PC-3 (cell line): ENCODE results near the gene FAM136A. TPM values are rescaled to one million over a fixed set of nuclear protein-coding genes. Genes with fewer than 3 reads are reported as not detected.

Experiments used
- ATAC-seq: fragments of 200-7000 bp; cut with Tn5 transposase; 2 replicates; pipeline ENCODE4 v1.9.1; 2020; ENCODE audit warnings: mild to moderate bottlenecking, moderate library complexity
- BruUV-seq: library from RNA; stranded (reverse); fragments of 400-500 nt; replicated peaks from 2 replicates; lab custom pipeline; 2021; lab: Mats Ljungman, UMichigan
- CTCF ChIA-PET: fragments of 300-600 bp; sonication (Branson Sonifier 250); formaldehyde crosslinking; loops from one replicate; lab custom pipeline; 2022; ENCODE audit warnings: antibody characterized with exemption; lab: Charles Lee
- POLR2A ChIA-PET: fragments of 300-600 bp; sonication (Branson Sonifier 250); formaldehyde crosslinking; loops from one replicate; lab custom pipeline; 2022; ENCODE audit warnings: antibody characterized with exemption; ENCODE audit not compliant: unreplicated experiment; lab: Charles Lee
- DNase-seq: peaks from one replicate; pipeline ENCODE4 v3.0.0-alpha.2; 2015
- H2AFZ ChIP-seq: fragments of 300-600 bp; sonication (generic); 2 replicates; pipeline ENCODE4 v1.6.0; 2016; ENCODE audit warnings: antibody characterized with exemption, low read length
- H3F3A ChIP-seq: fragments of 300-600 bp; sonication (generic); one replicate; pipeline ENCODE4 v1.6.0; 2017; ENCODE audit warnings: antibody characterized with exemption, low read length, control low read depth, mild to moderate bottlenecking; ENCODE audit not compliant: unreplicated experiment
- H3K27ac ChIP-seq: fragments of 300-600 bp; sonication (generic); 2 replicates; pipeline ENCODE4 v1.5.1; 2016; ENCODE audit warnings: mild to moderate bottlenecking, low read length
- H3K27me3 ChIP-seq: fragments of 300-600 bp; sonication (generic); 2 replicates; pipeline ENCODE4 v1.6.1; 2016; ENCODE audit warnings: low read length, mixed read lengths
- H3K36me3 ChIP-seq: fragments of 300-600 bp; sonication (generic); 2 replicates; pipeline ENCODE4 v1.6.1; 2016; ENCODE audit warnings: low read depth, mixed run types, low read length, mixed read lengths
- H3K4me1 ChIP-seq: fragments of 300-600 bp; sonication (generic); 2 replicates; pipeline ENCODE4 v1.5.1; 2016; ENCODE audit warnings: low read length; ENCODE audit not compliant: insufficient read depth
- H3K4me2 ChIP-seq: fragments of 300-600 bp; sonication (generic); 2 replicates; pipeline ENCODE4 v1.6.0; 2016; ENCODE audit warnings: low read length
- H3K4me3 ChIP-seq: fragments of 300-600 bp; sonication (generic); 2 replicates; pipeline ENCODE4 v1.5.1; 2016; ENCODE audit warnings: mild to moderate bottlenecking, low read length, mixed read lengths
- H3K79me2 ChIP-seq: fragments of 300-600 bp; sonication (generic); 2 replicates; pipeline ENCODE4 v1.6.1; 2017; ENCODE audit warnings: low read length, mixed read lengths
- H3K9ac ChIP-seq: fragments of 300-600 bp; sonication (generic); 2 replicates; pipeline ENCODE4 v1.6.0; 2016; ENCODE audit warnings: mild to moderate bottlenecking, low read length
- H3K9me2 ChIP-seq: fragments of 300-600 bp; sonication (generic); replicated peaks from 2 replicates; pipeline ENCODE4 v1.6.1; 2016; ENCODE audit warnings: mixed run types, low read length, mixed read lengths
- H3K9me3 ChIP-seq: fragments of 300-600 bp; sonication (generic); 2 replicates; pipeline ENCODE4 v1.6.1; 2016; ENCODE audit warnings: low read length, mixed read lengths
- H4K20me1 ChIP-seq: fragments of 300-600 bp; sonication (generic); 2 replicates; pipeline ENCODE4 v1.6.1; 2016; ENCODE audit warnings: low read length, mixed read lengths
- CTCF ChIP-seq: fragments of 300-600 bp; sonication (generic); conservative IDR thresholded peaks from 2 replicates; pipeline ENCODE4 v1.5.1; 2017; ENCODE audit warnings: antibody characterized with exemption, low read depth, mild to moderate bottlenecking, low read length
- EZH2 ChIP-seq: fragments of 300-600 bp; sonication (generic); IDR thresholded peaks from one replicate; pipeline ENCODE4 v1.6.1; 2017; ENCODE audit warnings: antibody characterized with exemption, mild to moderate bottlenecking, low read length; ENCODE audit not compliant: unreplicated experiment
- EZH2phosphoT487 ChIP-seq: fragments of 300-600 bp; sonication (generic); IDR thresholded peaks from 2 replicates; pipeline ENCODE4 v1.6.1; 2018; ENCODE audit warnings: mild to moderate bottlenecking, antibody characterized with exemption, low read length, borderline replicate concordance
- intact Hi-C: fragments of 100-400 bp; cut with micrococcal nuclease; formaldehyde crosslinking; loops from 2 replicates; pipeline ENCODE4 v1.9.0; 2023
- total RNA-seq: library from RNA; depleted of rRNA; stranded (reverse); fragments of >200 nt; gene quantifications from 2 replicates; pipeline ENCODE4 v1.2.3, GENCODE V29; 2014

Gene FAM136A
- total RNA-seq, 1 experiment from 2014 or later = 67.6 TPM

GRCh38 chr2:70347831-70348230, 46.0 kb upstream of the FAM136A start:
- DNase-seq (no peak), ATAC-seq (no peak)
- BruUV-seq = no TSS peak
- no peak for TF ChIP-seq EZH2
- TF ChIP-seq EZH2phosphoT487 = no peak
- TF ChIP-seq CTCF = no peak
- Histone ChIP-seq H3K4me1 (peaks cover 15% of the 10 kb centered on the region), H3K9me3 (no peaks in the 10 kb centered on the region), H3K36me3 (no peaks in the 10 kb centered on the region), H3K79me2 (no peaks in the 10 kb centered on the region), H3K27me3 (no peaks in the 10 kb centered on the region), H3K4me2 (no peak overlapping the region), H3F3A (no peaks in the 10 kb centered on the region), H4K20me1 (no peaks in the 10 kb centered on the region), H3K9ac (no peak overlapping the region), H3K27ac (no peak overlapping the region), H3K9me2 (no peaks in the 10 kb centered on the region), H2AFZ (no peak overlapping the region), H3K4me3 (no peak overlapping the region)
- intact Hi-C loops = no loop called here
- ChIA-PET CTCF (no interaction called here), POLR2A (no interaction called here)

- ChIA-PET POLR2A (no interaction called here), CTCF (no interaction called here)
- peak overlapping the region; percentile 61 for H3K27ac ChIP-seq
- no peak overlapping the region for H3K4me3 ChIP-seq
- no peaks in the 10 kb centered on the region for H3K36me3 ChIP-seq
- DNase-seq = peak; percentile 89
- TF ChIP-seq CTCF (no peak), EZH2phosphoT487 (no peak), EZH2 (no peak)
- no peaks in the 10 kb centered on the region for H3K27me3 ChIP-seq
- H3K4me1 ChIP-seq = peaks cover 33% of the 10 kb centered on the region
- peak overlapping the region; percentile 46 for H3K4me2 ChIP-seq
- H3K79me2 ChIP-seq = no peaks in the 10 kb centered on the region
- H2AFZ ChIP-seq = peak overlapping the region; percentile 29; the same call in 1 of the 2 replicates
- intact Hi-C loops = loop anchor here (5.0 kb wide), 1 partner anchor 138 kb away; no protein-coding TSS in a partner anchor
- H3K9ac ChIP-seq = 0 out of 2 replicates have a peak overlapping the region, but pooled peaks have one; percentile 5
- H3K9me3 ChIP-seq = no peaks in the 10 kb centered on the region
- H3K9me2 ChIP-seq = no peaks in the 10 kb centered on the region
- peak; percentile 81 for ATAC-seq
- H3F3A ChIP-seq = no peaks in the 10 kb centered on the region
- BruUV-seq = no TSS peak
- no peaks in the 10 kb centered on the region for H4K20me1 ChIP-seq
Observed at GRCh38 chr2:70344195-70344594, 42.3 kb upstream of the FAM136A start.

- no peak overlapping the region for H3K4me3 ChIP-seq
- H3K9ac ChIP-seq = no peak overlapping the region
- no peaks in the 10 kb centered on the region for H3K9me3 ChIP-seq
- BruUV-seq = no TSS peak
- no peaks in the 10 kb centered on the region for H3F3A ChIP-seq
- H3K4me2 ChIP-seq = no peak overlapping the region
- H3K4me1 ChIP-seq = peaks cover 33% of the 10 kb centered on the region
- H2AFZ ChIP-seq = no peak overlapping the region
- intact Hi-C loops = loop anchor here (1.0 to 5.0 kb wide), 4 partner anchors 141 to 307 kb away; partner anchors contain the start of gene TGFA
- H3K36me3 ChIP-seq = no peaks in the 10 kb centered on the region
- CTCF ChIA-PET = interaction anchor here (1.2 to 2.1 kb wide), 2 partner anchors 274 to 276 kb away, joined by 3 to 5 read pairs; no protein-coding TSS in a partner anchor
- ATAC-seq (no peak), DNase-seq (no peak)
- no peaks in the 10 kb centered on the region for H3K79me2 ChIP-seq
- no peaks in the 10 kb centered on the region for H3K27me3 ChIP-seq
- POLR2A ChIA-PET = interaction anchor here (0.6 kb wide), 1 partner anchor 48 kb away, joined by 5 read pairs; the partner anchor contains the start of gene SNRPG
- no peak for TF ChIP-seq EZH2
- 0 out of 2 replicates have a peak, but pooled peaks have one; percentile 6 for TF ChIP-seq CTCF
- no peaks in the 10 kb centered on the region for H3K9me2 ChIP-seq
- no peak overlapping the region for H3K27ac ChIP-seq
- H4K20me1 ChIP-seq = no peaks in the 10 kb centered on the region
Observed at GRCh38 chr2:70341477-70341765, 39.6 kb upstream of the FAM136A start.
